ENCODE results near the gene TAGLN. TPM values are rescaled to one million over a fixed set of nuclear protein-coding genes. Genes with fewer than 3 reads are reported as not detected.

TAGLN gene
- total RNA-seq, 2 experiments from 2014 or later: 2.0 to 2.5 TPM

DNA sequence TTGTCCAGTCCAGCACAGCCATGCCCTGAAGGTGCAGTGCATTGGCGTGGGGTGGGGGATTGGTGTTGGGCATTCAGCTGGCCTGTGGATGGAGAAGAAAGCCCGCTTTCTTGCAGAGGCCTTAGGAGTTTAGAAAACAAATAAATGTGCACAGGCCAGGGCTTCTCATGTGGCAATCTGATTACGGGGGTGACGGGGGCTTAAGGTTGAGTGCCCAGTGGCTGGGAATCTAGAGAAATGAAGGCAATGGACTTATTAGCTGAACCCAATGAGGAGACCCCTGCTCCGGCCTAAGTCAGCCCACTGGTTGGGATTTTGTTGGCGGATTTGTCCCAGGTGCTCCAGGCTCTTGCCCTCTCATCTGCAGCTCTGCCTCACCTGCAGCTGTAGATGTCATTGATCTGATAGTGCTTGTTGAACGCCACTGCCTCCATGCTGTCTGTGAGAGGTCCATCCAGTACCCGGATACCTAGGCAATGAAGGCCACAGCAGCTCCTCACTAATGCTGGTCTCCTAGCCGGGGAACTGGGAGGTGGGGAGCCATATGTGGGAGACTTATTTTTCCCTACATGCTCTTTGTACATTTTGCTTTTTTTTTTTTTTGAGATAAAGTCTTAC, 26.5 kb downstream of the TAGLN start:
- ATAC-seq: no peak
- Mint-ChIP-seq H3K9me3 (no peaks in the 10 kb centered on the region), H3K27ac (no peak overlapping the region), H3K4me1 (ENCODE audit: low read depth) (peaks cover 29% of the 10 kb centered on the region), H3K4me3 (no peak overlapping the region), H3K36me3 (ENCODE audit: low read depth) (peaks cover 62% of the 10 kb centered on the region), H3K27me3 (no peaks in the 10 kb centered on the region)
- intact Hi-C loops (cut with micrococcal nuclease): no loop called here
- no peak for DNase-seq
- POLR2A ChIA-PET: interaction anchor here (0.7 to 1.9 kb wide), 4 partner anchors 45 to 1825 kb away, joined by 3 to 4 read pairs (median 4); partner anchors contain the start of gene SIDT2
- CTCF ChIA-PET: interaction anchor here (0.9 to 11.6 kb wide), 13 partner anchors 7 to 493 kb away, joined by 3 to 125 read pairs (median 6); partner anchors contain the start of genes PAFAH1B2 and SIDT2
- TF ChIP-seq, protein P1, sequence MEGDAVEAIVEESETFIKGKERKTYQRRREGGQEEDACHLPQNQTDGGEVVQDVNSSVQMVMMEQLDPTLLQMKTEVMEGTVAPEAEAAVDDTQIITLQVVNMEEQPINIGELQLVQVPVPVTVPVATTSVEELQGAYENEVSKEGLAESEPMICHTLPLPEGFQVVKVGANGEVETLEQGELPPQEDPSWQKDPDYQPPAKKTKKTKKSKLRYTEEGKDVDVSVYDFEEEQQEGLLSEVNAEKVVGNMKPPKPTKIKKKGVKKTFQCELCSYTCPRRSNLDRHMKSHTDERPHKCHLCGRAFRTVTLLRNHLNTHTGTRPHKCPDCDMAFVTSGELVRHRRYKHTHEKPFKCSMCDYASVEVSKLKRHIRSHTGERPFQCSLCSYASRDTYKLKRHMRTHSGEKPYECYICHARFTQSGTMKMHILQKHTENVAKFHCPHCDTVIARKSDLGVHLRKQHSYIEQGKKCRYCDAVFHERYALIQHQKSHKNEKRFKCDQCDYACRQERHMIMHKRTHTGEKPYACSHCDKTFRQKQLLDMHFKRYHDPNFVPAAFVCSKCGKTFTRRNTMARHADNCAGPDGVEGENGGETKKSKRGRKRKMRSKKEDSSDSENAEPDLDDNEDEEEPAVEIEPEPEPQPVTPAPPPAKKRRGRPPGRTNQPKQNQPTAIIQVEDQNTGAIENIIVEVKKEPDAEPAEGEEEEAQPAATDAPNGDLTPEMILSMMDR (IDR thresholded peaks at IDR 0.05): no peak

DNA sequence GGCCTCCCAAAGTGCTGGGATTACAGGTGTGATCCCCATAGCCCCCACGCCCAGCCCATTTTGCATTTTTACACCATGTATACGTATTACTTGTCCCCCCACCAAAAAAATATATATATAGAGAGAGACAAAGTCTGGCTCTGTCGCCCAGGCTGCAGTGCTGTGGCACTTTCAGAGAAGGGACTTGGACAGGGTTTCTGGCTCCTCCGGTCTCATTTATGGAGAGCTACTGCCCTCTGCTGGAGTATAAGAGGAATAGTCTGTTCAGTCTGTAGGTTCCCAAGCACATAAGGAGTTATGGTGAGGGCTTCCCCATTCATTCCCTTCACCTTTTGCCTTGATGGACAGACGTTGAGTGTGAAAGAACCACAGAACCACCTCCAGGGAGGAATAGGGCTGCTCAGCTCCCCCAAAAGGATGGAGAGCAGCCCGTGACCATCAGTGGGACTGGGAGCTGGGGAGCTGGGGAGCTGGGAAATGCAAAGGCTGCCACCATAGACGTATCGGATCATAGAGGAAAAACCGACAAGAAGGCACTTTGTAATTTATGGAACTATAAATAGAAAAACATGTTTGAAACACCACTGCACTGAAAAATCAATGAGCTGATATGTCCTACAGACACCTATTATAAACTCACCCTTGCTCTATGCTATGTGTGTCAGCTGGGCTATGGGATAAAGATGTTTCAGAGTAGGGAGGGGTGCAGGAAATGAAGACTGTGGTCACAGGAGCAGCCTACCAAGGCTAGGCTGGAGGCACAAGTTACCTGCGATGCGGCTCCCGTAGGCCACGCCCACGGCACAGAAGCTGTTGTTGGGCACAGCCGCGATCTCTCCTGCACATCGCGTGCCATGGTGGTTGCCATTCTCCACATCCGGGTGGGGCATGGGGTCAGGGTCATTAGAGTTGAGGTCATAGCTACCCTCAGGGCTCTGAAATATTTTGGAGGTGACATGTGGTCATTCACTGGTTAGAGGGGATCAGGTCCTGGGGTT, 27.5 kb downstream of the TAGLN start:
- Mint-ChIP-seq H3K27me3 (no peaks in the 10 kb centered on the region), H3K9me3 (no peaks in the 10 kb centered on the region), H3K4me1 (ENCODE audit: low read depth) (peaks cover 29% of the 10 kb centered on the region), H3K36me3 (ENCODE audit: low read depth) (peaks cover 60% of the 10 kb centered on the region), H3K27ac (peak overlapping the region; percentile 20), H3K4me3 (no peak overlapping the region)
- CTCF ChIA-PET: interaction anchor here (0.7 to 11.6 kb wide), 32 partner anchors 8 to 494 kb away, joined by 3 to 125 read pairs (median 4); partner anchors contain the start of genes SIDT2 and ZPR1
- DNase-seq (peak; percentile 51), ATAC-seq (peak; percentile 48)
- TF ChIP-seq, protein P1 (IDR thresholded peaks at IDR 0.05): peak; percentile 86
- intact Hi-C loops (cut with micrococcal nuclease): no loop called here
- POLR2A ChIA-PET: interaction anchor here (1.3 to 1.9 kb wide), 3 partner anchors 46 to 82 kb away, joined by 4 read pairs; partner anchors contain the start of gene SIDT2

DNA sequence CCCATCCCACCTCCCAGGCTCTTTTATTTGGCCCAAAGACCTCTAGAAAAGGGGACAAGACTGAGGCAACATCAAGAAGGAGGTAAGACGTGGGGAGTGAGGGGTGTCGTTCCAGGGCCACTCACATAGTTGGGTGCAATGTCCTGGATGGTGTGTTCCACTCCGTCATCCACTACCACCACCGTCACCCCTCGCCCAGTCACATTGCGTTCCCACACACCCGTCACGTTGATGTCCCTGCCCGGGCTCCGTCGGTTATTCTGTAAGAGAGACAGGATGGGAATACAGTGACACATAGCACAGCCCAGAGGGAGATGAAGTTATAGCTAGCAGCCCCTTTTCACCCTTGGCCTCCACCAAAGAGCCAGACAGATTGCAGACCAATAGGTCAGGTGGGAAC, 28.9 kb downstream of the TAGLN start:
- POLR2A ChIA-PET: no interaction called here
- ATAC-seq (no peak), DNase-seq (no peak)
- intact Hi-C loops (cut with micrococcal nuclease): no loop called here
- CTCF ChIA-PET: interaction anchor here (1.0 to 11.6 kb wide), 10 partner anchors 9 to 441 kb away, joined by 3 to 125 read pairs (median 6); partner anchors contain the start of genes PAFAH1B2, SIDT2 and ZPR1
- H3K4me1 Mint-ChIP-seq (ENCODE audit: low read depth): peaks cover 29% of the 10 kb centered on the region
- TF ChIP-seq, protein P1 (IDR thresholded peaks at IDR 0.05): no peak
- H3K27ac Mint-ChIP-seq: peak overlapping the region; percentile 76
- no peaks in the 10 kb centered on the region for H3K9me3 Mint-ChIP-seq
- peaks cover 52% of the 10 kb centered on the region for H3K36me3 Mint-ChIP-seq (ENCODE audit: low read depth)
- H3K4me3 Mint-ChIP-seq: no peak overlapping the region
- no peaks in the 10 kb centered on the region for H3K27me3 Mint-ChIP-seq

DNA sequence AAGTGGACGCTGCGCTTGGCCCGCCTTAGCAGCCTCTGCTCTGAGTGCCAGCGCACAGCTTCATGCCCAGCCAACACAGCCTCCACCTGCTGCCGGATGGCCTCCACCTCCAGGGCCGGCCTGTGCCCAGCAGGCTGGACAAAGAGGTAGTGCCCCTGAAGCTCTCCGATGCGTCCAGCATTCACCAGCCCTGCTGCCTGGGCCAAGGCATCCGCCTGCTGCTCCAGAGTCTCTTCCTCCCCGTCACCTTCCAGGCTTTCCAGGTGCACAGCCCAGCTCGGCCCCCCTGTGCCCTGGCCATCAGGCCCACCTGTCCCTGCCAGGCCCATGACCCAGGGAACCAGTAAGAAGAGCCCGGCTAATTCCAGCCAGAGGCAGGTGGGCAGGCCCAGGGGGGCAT, 30.2 kb downstream of the TAGLN start:
- Mint-ChIP-seq H3K4me1 (ENCODE audit: low read depth) (peaks cover 41% of the 10 kb centered on the region), H3K27me3 (no peaks in the 10 kb centered on the region), H3K4me3 (peak overlapping the region; percentile 94), H3K9me3 (no peaks in the 10 kb centered on the region), H3K27ac (peak overlapping the region; percentile 98), H3K36me3 (ENCODE audit: low read depth) (peaks cover 42% of the 10 kb centered on the region)
- ChIA-PET POLR2A (interaction anchor here (1.0 to 4.0 kb wide), 6 partner anchors 8 to 588 kb away, joined by 4 to 29 read pairs (median 7); partner anchors contain the start of genes PAFAH1B2 and SIDT2), CTCF (interaction anchor here (1.2 to 11.6 kb wide), 4 partner anchors 8 to 585 kb away, joined by 3 to 125 read pairs (median 4); partner anchors contain the start of genes PAFAH1B2 and SIDT2)
- no peak for DNase-seq
- TF ChIP-seq, protein P1 (IDR thresholded peaks at IDR 0.05): no peak
- ATAC-seq: no peak
- intact Hi-C loops (cut with micrococcal nuclease): no loop called here

Measured in activated CD8-positive, alpha-beta T cell treated with anti-CD3 and anti-CD28 coated beads for 36 hours (primary cell).